HG03108 (cell line): Measurements from ENCODE around the gene EMCN.
"Not testable (repeated sequence)": the region's sequence is repeated elsewhere in the genome, so short reads cannot be mapped to it uniquely, and the experiment has no call there.

Experiments used
- ATAC-seq: cut with Tn5 transposase; IDR thresholded peaks from one replicate; pipeline ENCODE4 v1.9.1; 2021; ENCODE audit warnings: moderate library complexity; ENCODE audit not compliant: unreplicated experiment

Gene EMCN

GRCh38 chr4:100386270-100386669 is 131.6 kb downstream of the EMCN start:
- no peak for ATAC-seq

GRCh38 chr4:100380401-100380800 is 137.4 kb downstream of the EMCN start:
- ATAC-seq = not testable (repeated sequence)

- ATAC-seq = no peak
Measured at GRCh38 chr4:100379583-100380105, 138.2 kb downstream of the EMCN start.

- ATAC-seq = no peak
Measured at GRCh38 chr4:100372432-100372831, 145.4 kb downstream of the EMCN start.

GRCh38 chr4:100369871-100370270 is 148.0 kb downstream of the EMCN start:
- no peak for ATAC-seq

- ATAC-seq = no peak
Measured at GRCh38 chr4:100367451-100367850, 150.4 kb downstream of the EMCN start.

GRCh38 chr4:100366213-100366612 is 151.6 kb downstream of the EMCN start:
- ATAC-seq = no peak

- no peak for ATAC-seq
Measured at GRCh38 chr4:100362366-100362765, 155.5 kb downstream of the EMCN start.

GRCh38 chr4:100361336-100361735 is 156.5 kb downstream of the EMCN start:
- no peak for ATAC-seq

- no peak for ATAC-seq
Measured at GRCh38 chr4:100360211-100360610, 157.6 kb downstream of the EMCN start.

GRCh38 chr4:100359441-100359840 is 158.4 kb downstream of the EMCN start:
- ATAC-seq = no peak

- ATAC-seq = no peak
Measured at GRCh38 chr4:100357542-100357941, 160.3 kb downstream of the EMCN start.

GRCh38 chr4:100356172-100356571 is 161.7 kb downstream of the EMCN start:
- no peak for ATAC-seq

- ATAC-seq = not testable (repeated sequence)
Measured at GRCh38 chr4:100352352-100352751, 165.5 kb downstream of the EMCN start.

- ATAC-seq = no peak
Measured at GRCh38 chr4:100348473-100348872, 169.3 kb downstream of the EMCN start.

GRCh38 chr4:100347241-100347640 is 170.6 kb downstream of the EMCN start:
- ATAC-seq = no peak

- no peak for ATAC-seq
Measured at GRCh38 chr4:100345585-100345984, 172.2 kb downstream of the EMCN start.
